Measurements from ENCODE around the gene RCAN2.

GRCh38 chr6:46444772-46445454 lies 46.3 kb downstream of the RCAN2 start:
- TF ChIP-seq CTCF (conservative IDR thresholded peaks at IDR 0.05; ENCODE audit: low read depth in 2 of 2), result no peak
- no peak for TF ChIP-seq EZH2 (IDR thresholded peaks at IDR 0.05; ENCODE audit: low read depth, unreplicated experiment)
- TF ChIP-seq CREB1 (CRISPR knock-in tag; IDR thresholded peaks at IDR 0.05; ENCODE audit: low read depth), result no peak
- no peak for TF ChIP-seq POLR2AphosphoS5 (IDR thresholded peaks at IDR 0.05; ENCODE audit: low read depth)
- TF ChIP-seq EZH2phosphoT487 (IDR thresholded peaks at IDR 0.05; ENCODE audit: unreplicated experiment), result no peak
- no peak for TF ChIP-seq ETS1 (IDR thresholded peaks at IDR 0.05)
- TF ChIP-seq REST (IDR thresholded peaks at IDR 0.05; ENCODE audit: unreplicated experiment), result no peak
- no peak for TF ChIP-seq JUNB (IDR thresholded peaks at IDR 0.05; ENCODE audit: unreplicated experiment)
- TF ChIP-seq STAT1 (IDR thresholded peaks at IDR 0.05; ENCODE audit: unreplicated experiment), result no peak
